Measurements from ENCODE around the gene XIRP2.

The XIRP2 gene

GRCh38 chr2:167294776-167295140 lies 406.5 kb downstream of the XIRP2 start:
- TF ChIP-seq, protein P1, sequence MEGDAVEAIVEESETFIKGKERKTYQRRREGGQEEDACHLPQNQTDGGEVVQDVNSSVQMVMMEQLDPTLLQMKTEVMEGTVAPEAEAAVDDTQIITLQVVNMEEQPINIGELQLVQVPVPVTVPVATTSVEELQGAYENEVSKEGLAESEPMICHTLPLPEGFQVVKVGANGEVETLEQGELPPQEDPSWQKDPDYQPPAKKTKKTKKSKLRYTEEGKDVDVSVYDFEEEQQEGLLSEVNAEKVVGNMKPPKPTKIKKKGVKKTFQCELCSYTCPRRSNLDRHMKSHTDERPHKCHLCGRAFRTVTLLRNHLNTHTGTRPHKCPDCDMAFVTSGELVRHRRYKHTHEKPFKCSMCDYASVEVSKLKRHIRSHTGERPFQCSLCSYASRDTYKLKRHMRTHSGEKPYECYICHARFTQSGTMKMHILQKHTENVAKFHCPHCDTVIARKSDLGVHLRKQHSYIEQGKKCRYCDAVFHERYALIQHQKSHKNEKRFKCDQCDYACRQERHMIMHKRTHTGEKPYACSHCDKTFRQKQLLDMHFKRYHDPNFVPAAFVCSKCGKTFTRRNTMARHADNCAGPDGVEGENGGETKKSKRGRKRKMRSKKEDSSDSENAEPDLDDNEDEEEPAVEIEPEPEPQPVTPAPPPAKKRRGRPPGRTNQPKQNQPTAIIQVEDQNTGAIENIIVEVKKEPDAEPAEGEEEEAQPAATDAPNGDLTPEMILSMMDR (IDR thresholded peaks at IDR 0.05; ENCODE audit: low read depth, low read length) = no peak
- no peak for DNase-seq (ENCODE audit: extremely low read depth, low read depth)

DNA sequence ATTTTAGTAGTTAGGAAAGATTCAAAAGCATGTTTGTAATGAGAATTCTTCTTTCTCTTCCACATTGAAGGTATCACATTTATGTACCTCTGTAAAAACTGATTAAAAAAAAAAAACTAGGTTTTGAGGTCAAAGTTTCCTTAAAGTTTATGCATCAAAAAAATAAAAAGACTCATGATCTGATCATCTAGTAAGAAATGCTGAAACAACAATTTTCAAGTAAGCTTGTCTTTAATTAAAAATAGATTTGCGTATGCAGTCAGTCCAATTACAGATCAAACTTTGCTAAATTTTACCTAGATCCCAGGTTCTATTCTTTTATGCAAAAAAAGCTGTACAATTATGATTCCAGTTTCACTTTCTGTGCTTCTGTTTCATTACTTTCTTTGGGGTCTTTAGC lies 409.0 kb downstream of the XIRP2 start:
- no peak for DNase-seq (ENCODE audit: extremely low read depth, low read depth)
- TF ChIP-seq, protein P1 (IDR thresholded peaks at IDR 0.05; ENCODE audit: low read depth, low read length) = no peak

DNA sequence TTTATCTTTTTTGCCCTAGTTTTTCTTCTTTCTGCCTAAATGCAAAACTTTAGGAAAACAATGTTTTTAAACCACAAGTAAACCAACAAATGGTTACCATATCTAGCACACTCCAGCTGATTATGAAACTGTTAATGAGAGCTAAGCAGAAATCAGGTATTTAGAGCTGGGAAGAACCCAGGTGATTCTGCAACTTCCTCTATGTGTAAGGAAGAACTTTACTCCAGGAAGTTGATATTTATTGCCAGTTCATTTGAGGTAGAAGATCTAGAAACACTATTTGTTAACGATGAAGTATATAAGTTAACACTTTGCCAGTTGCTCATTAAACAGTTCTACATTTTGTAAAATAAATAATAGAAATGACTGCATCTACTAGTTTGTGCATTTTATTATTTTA lies 409.7 kb downstream of the XIRP2 start:
- TF ChIP-seq, protein P1 (IDR thresholded peaks at IDR 0.05; ENCODE audit: low read depth, low read length) = no peak
- no peak for DNase-seq (ENCODE audit: extremely low read depth, low read depth)

Data from AG09319 (cell line).